ENCODE data around the gene ZC3H13. TPM values are rescaled to one million over a fixed set of nuclear protein-coding genes. Genes with fewer than 3 reads are reported as not detected.

ZC3H13 gene
- total RNA-seq, 1 experiment from 2014 or later, result 33.9 TPM

DNA sequence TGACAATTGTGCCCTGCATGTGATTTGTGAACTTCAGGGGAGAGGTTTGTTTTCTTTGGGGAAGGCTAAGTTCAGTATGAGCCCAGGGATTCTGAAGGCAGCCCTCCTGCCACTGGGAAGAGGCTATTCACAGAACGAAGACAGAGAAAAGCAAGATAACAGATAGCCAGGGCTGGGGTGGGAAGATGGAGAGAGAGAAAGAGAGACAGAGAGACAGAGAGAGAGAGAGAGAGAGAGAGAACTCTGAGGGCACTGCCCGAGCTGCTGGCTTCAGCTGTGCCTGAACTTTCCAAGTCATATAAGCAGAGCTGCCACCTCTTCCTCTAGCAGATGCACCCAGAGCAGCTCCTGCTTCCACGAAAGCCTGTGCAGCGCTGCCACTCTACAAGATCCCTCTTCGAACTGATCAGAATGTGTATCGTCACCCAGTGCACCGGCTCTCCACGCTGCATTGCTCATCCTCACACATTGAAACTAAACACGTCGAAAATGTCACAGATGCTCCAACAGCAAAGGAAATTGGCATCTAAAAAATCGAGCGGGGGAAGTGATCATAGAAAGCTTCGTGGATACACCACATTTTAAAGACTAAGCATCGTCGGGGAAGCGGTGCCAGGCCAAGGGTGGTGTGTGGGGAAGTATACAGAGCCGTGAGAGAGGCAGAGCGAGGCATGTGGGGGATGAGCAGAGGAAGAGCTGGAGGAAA is 119.2 kb downstream of the ZC3H13 start:
- Mint-ChIP-seq H3K4me3 (ENCODE audit: unreplicated experiment) (no peak overlapping the region), H3K4me1 (ENCODE audit: insufficient read depth, unreplicated experiment) (peaks cover 3% of the 10 kb centered on the region), H3K27me3 (ENCODE audit: insufficient read depth, unreplicated experiment) (peaks cover 65% of the 10 kb centered on the region), H3K27ac (ENCODE audit: low read depth, unreplicated experiment) (no peak overlapping the region), H3K9me3 (ENCODE audit: unreplicated experiment) (no peaks in the 10 kb centered on the region), H3K36me3 (ENCODE audit: insufficient read depth, unreplicated experiment) (no peaks in the 10 kb centered on the region)
- ChIA-PET POLR2A (no interaction called here), CTCF (interaction anchor here (0.9 to 1.3 kb wide), 2 partner anchors 24 to 123 kb away, joined by 3 to 6 read pairs; no protein-coding TSS in a partner anchor)
- intact Hi-C loops (cut with micrococcal nuclease), result no loop called here
- TF ChIP-seq, protein P1, sequence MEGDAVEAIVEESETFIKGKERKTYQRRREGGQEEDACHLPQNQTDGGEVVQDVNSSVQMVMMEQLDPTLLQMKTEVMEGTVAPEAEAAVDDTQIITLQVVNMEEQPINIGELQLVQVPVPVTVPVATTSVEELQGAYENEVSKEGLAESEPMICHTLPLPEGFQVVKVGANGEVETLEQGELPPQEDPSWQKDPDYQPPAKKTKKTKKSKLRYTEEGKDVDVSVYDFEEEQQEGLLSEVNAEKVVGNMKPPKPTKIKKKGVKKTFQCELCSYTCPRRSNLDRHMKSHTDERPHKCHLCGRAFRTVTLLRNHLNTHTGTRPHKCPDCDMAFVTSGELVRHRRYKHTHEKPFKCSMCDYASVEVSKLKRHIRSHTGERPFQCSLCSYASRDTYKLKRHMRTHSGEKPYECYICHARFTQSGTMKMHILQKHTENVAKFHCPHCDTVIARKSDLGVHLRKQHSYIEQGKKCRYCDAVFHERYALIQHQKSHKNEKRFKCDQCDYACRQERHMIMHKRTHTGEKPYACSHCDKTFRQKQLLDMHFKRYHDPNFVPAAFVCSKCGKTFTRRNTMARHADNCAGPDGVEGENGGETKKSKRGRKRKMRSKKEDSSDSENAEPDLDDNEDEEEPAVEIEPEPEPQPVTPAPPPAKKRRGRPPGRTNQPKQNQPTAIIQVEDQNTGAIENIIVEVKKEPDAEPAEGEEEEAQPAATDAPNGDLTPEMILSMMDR (IDR thresholded peaks at IDR 0.05; ENCODE audit: unreplicated experiment), result no peak
- BruUV-seq (replicated peaks), result no TSS peak
- no peak for DNase-seq (ENCODE audit: unreplicated experiment)

GRCh38 chr13:45932676-45933075 is 119.9 kb downstream of the ZC3H13 start:
- CTCF ChIA-PET, result interaction anchor here (0.6 to 1.3 kb wide), 3 partner anchors 25 to 1631 kb away, joined by 3 to 6 read pairs (median 3); no protein-coding TSS in a partner anchor
- H3K9me3 Mint-ChIP-seq (ENCODE audit: unreplicated experiment), result no peaks in the 10 kb centered on the region
- TF ChIP-seq, protein P1 (IDR thresholded peaks at IDR 0.05; ENCODE audit: unreplicated experiment), result no peak
- intact Hi-C loops (cut with micrococcal nuclease), result no loop called here
- no peak for DNase-seq (ENCODE audit: unreplicated experiment)
- H3K4me1 Mint-ChIP-seq (ENCODE audit: insufficient read depth, unreplicated experiment), result peaks cover 6% of the 10 kb centered on the region
- no peak overlapping the region for H3K27ac Mint-ChIP-seq (ENCODE audit: low read depth, unreplicated experiment)
- H3K27me3 Mint-ChIP-seq (ENCODE audit: insufficient read depth, unreplicated experiment), result peaks cover 61% of the 10 kb centered on the region
- no peak overlapping the region for H3K4me3 Mint-ChIP-seq (ENCODE audit: unreplicated experiment)
- H3K36me3 Mint-ChIP-seq (ENCODE audit: insufficient read depth, unreplicated experiment), result no peaks in the 10 kb centered on the region
- POLR2A ChIA-PET, result no interaction called here
- BruUV-seq (replicated peaks), result no TSS peak

- TF ChIP-seq, protein P1 (IDR thresholded peaks at IDR 0.05; ENCODE audit: unreplicated experiment), result no peak
- intact Hi-C loops (cut with micrococcal nuclease), result no loop called here
- Mint-ChIP-seq H3K27me3 (ENCODE audit: insufficient read depth, unreplicated experiment) (peaks cover 56% of the 10 kb centered on the region), H3K27ac (ENCODE audit: low read depth, unreplicated experiment) (no peak overlapping the region), H3K4me3 (ENCODE audit: unreplicated experiment) (no peak overlapping the region), H3K4me1 (ENCODE audit: insufficient read depth, unreplicated experiment) (peaks cover 6% of the 10 kb centered on the region), H3K9me3 (ENCODE audit: unreplicated experiment) (no peaks in the 10 kb centered on the region), H3K36me3 (ENCODE audit: insufficient read depth, unreplicated experiment) (no peaks in the 10 kb centered on the region)
- no TSS peak for BruUV-seq (replicated peaks)
- POLR2A ChIA-PET, result no interaction called here
- CTCF ChIA-PET, result interaction anchor here (0.6 to 0.9 kb wide), 2 partner anchors 25 to 1632 kb away, joined by 3 read pairs; no protein-coding TSS in a partner anchor
- no peak for DNase-seq (ENCODE audit: unreplicated experiment)
These were observed 120.4 kb downstream of the ZC3H13 start for GRCh38 chr13:45932172-45932571.

DNA sequence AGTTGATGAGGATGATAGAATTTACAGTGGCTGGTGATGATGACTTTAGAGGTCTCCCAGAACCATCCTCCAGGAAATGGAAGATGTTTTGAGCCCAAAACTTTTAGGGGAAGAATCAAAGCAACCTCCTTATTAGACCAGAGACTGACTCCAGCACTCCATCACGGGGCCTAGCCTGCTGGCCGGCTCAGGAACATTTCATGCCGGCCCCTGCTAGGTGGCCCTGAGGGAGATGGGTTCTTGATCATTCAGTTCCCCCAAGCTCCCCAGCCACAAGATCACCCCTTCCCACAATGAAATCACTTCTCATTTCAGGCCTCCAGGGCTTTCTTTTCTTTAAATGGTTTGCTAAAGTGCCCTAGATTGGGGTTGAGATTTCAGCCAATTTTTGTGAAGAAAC is 121.3 kb downstream of the ZC3H13 start:
- H3K27me3 Mint-ChIP-seq (ENCODE audit: insufficient read depth, unreplicated experiment), result peaks cover 46% of the 10 kb centered on the region
- BruUV-seq (replicated peaks), result no TSS peak
- peaks cover 6% of the 10 kb centered on the region for H3K4me1 Mint-ChIP-seq (ENCODE audit: insufficient read depth, unreplicated experiment)
- no peak overlapping the region for H3K4me3 Mint-ChIP-seq (ENCODE audit: unreplicated experiment)
- H3K36me3 Mint-ChIP-seq (ENCODE audit: insufficient read depth, unreplicated experiment), result no peaks in the 10 kb centered on the region
- CTCF ChIA-PET, result no interaction called here
- no peak for DNase-seq (ENCODE audit: unreplicated experiment)
- TF ChIP-seq, protein P1 (IDR thresholded peaks at IDR 0.05; ENCODE audit: unreplicated experiment), result no peak
- no peaks in the 10 kb centered on the region for H3K9me3 Mint-ChIP-seq (ENCODE audit: unreplicated experiment)
- POLR2A ChIA-PET, result no interaction called here
- no peak overlapping the region for H3K27ac Mint-ChIP-seq (ENCODE audit: low read depth, unreplicated experiment)
- intact Hi-C loops (cut with micrococcal nuclease), result no loop called here

Measured in MCF 10A (cell line).